Liver (tissue), 3 donors: ENCODE results near the gene VPS25.

Experiments
- FOXA1 ChIP-seq: IDR thresholded peaks from 2 replicates; pipeline ENCODE4 v1.6.1; 2016; ENCODE audit warnings: antibody characterized with exemption
- GABPA ChIP-seq, 2 donors: IDR thresholded peaks in 1 of 2; conservative IDR thresholded peaks in 1 of 2; 2 replicates each; pipeline ENCODE4 v1.6.1; 2016; ENCODE audit warnings: antibody characterized with exemption in 2 of 2, mild to moderate bottlenecking in 1 of 2, moderate library complexity in 1 of 2
- RAD21 ChIP-seq, 2 donors: IDR thresholded peaks; 2 replicates each; pipeline ENCODE4 v1.6.1; 2016; ENCODE audit warnings: antibody characterized with exemption in 2 of 2, mild to moderate bottlenecking in 2 of 2
- SP1 ChIP-seq: IDR thresholded peaks from 2 replicates; pipeline ENCODE4 v1.6.1; 2018; ENCODE audit warnings: antibody characterized with exemption, mild to moderate bottlenecking
- YY1 ChIP-seq: IDR thresholded peaks from 2 replicates; pipeline ENCODE4 v1.6.1; 2016; ENCODE audit warnings: antibody characterized with exemption, mild to moderate bottlenecking
- TF ChIP-seq, protein P1 (sequence below): fragments of 150-350 bp; IDR thresholded peaks from 2 replicates; pipeline ENCODE4 v1.5.1; 2017; ENCODE audit warnings: improper control_type of control experiment, low read depth, low read length; ENCODE audit not compliant: missing input control
- TF ChIP-seq, protein P2 (sequence below): IDR thresholded peaks from 2 replicates; pipeline ENCODE4 v1.6.1; 2016; ENCODE audit warnings: antibody characterized with exemption
- TF ChIP-seq, protein P3 (sequence below): IDR thresholded peaks from 2 replicates; pipeline ENCODE4 v1.6.1; 2016; ENCODE audit warnings: antibody characterized with exemption, mild to moderate bottlenecking
- TF ChIP-seq, protein P4 (sequence below): IDR thresholded peaks from 2 replicates; pipeline ENCODE4 v1.6.1; 2016; ENCODE audit warnings: antibody characterized with exemption
- donor health status: healthy.
- donor health status: healthy.

DNA sequence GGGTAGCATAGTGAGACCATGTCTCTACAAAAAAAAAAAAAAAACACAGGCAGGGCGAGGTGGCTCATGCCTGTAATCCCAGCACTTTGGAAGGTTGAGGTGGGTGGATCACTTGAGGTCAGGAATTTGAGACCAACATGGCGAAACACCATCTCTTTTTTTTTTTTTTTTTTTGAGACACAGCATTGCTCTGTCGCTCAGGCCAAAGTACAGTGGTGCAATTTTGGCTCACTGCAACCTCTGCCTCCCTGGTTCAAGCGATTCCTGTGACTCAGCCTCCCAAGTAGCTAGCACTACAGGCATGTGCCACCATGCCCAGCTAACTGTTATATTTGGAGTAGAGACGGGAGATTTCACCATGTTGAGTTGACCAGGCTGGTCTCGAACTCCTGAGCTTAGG, 7.1 kb upstream of the VPS25 start:
- TF ChIP-seq, protein P1, sequence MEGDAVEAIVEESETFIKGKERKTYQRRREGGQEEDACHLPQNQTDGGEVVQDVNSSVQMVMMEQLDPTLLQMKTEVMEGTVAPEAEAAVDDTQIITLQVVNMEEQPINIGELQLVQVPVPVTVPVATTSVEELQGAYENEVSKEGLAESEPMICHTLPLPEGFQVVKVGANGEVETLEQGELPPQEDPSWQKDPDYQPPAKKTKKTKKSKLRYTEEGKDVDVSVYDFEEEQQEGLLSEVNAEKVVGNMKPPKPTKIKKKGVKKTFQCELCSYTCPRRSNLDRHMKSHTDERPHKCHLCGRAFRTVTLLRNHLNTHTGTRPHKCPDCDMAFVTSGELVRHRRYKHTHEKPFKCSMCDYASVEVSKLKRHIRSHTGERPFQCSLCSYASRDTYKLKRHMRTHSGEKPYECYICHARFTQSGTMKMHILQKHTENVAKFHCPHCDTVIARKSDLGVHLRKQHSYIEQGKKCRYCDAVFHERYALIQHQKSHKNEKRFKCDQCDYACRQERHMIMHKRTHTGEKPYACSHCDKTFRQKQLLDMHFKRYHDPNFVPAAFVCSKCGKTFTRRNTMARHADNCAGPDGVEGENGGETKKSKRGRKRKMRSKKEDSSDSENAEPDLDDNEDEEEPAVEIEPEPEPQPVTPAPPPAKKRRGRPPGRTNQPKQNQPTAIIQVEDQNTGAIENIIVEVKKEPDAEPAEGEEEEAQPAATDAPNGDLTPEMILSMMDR = no peak
- TF ChIP-seq, protein P2, sequence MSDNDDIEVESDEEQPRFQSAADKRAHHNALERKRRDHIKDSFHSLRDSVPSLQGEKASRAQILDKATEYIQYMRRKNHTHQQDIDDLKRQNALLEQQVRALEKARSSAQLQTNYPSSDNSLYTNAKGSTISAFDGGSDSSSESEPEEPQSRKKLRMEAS = no peak
- TF ChIP-seq, protein P3, sequence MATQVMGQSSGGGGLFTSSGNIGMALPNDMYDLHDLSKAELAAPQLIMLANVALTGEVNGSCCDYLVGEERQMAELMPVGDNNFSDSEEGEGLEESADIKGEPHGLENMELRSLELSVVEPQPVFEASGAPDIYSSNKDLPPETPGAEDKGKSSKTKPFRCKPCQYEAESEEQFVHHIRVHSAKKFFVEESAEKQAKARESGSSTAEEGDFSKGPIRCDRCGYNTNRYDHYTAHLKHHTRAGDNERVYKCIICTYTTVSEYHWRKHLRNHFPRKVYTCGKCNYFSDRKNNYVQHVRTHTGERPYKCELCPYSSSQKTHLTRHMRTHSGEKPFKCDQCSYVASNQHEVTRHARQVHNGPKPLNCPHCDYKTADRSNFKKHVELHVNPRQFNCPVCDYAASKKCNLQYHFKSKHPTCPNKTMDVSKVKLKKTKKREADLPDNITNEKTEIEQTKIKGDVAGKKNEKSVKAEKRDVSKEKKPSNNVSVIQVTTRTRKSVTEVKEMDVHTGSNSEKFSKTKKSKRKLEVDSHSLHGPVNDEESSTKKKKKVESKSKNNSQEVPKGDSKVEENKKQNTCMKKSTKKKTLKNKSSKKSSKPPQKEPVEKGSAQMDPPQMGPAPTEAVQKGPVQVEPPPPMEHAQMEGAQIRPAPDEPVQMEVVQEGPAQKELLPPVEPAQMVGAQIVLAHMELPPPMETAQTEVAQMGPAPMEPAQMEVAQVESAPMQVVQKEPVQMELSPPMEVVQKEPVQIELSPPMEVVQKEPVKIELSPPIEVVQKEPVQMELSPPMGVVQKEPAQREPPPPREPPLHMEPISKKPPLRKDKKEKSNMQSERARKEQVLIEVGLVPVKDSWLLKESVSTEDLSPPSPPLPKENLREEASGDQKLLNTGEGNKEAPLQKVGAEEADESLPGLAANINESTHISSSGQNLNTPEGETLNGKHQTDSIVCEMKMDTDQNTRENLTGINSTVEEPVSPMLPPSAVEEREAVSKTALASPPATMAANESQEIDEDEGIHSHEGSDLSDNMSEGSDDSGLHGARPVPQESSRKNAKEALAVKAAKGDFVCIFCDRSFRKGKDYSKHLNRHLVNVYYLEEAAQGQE = no peak
- peak; percentile 18 for TF ChIP-seq SP1
- TF ChIP-seq FOXA1 = no peak
- no peak for TF ChIP-seq RAD21 (IDR thresholded peaks at IDR 0.05)
- TF ChIP-seq YY1 = no peak
- TF ChIP-seq GABPA (IDR thresholded peaks at IDR 0.05 in 1 of 2, conservative IDR thresholded peaks at IDR 0.05 in 1 of 2) = no peak
- TF ChIP-seq, protein P4, sequence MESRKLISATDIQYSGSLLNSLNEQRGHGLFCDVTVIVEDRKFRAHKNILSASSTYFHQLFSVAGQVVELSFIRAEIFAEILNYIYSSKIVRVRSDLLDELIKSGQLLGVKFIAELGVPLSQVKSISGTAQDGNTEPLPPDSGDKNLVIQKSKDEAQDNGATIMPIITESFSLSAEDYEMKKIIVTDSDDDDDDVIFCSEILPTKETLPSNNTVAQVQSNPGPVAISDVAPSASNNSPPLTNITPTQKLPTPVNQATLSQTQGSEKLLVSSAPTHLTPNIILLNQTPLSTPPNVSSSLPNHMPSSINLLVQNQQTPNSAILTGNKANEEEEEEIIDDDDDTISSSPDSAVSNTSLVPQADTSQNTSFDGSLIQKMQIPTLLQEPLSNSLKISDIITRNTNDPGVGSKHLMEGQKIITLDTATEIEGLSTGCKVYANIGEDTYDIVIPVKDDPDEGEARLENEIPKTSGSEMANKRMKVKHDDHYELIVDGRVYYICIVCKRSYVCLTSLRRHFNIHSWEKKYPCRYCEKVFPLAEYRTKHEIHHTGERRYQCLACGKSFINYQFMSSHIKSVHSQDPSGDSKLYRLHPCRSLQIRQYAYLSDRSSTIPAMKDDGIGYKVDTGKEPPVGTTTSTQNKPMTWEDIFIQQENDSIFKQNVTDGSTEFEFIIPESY = no peak
